ENCODE results near the gene DPYSL5. TPM values are rescaled to one million over a fixed set of nuclear protein-coding genes. Genes with fewer than 3 reads are reported as not detected.

Gene DPYSL5
- total RNA-seq, 1 donor from 2014 or later, result 0.05 TPM

DNA sequence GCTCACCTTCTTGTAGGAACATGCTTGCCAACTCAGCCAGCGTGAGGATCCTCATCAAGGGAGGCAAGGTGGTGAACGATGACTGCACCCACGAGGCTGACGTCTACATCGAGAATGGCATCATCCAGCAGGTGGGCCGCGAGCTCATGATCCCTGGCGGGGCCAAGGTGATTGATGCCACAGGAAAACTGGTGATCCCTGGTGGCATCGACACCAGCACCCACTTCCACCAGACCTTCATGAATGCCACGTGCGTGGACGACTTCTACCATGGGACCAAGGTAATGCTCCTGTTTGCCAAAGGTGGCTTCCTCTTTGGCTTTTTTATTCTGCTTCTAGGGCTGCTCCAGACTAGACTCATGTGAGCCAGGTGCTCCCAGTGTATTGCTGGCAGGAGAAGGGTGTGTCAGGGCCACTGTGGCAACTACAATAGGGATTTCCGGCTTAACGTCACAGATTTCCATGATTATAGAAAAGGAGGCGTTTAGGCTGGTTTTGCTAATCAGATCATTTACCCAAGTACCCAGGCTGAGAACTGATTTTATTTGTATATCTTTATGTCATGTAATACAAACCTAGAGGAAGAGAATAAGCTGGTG is 50.6 kb downstream of the DPYSL5 start:
- intact Hi-C loops (cut with micrococcal nuclease), result no loop called here

DNA sequence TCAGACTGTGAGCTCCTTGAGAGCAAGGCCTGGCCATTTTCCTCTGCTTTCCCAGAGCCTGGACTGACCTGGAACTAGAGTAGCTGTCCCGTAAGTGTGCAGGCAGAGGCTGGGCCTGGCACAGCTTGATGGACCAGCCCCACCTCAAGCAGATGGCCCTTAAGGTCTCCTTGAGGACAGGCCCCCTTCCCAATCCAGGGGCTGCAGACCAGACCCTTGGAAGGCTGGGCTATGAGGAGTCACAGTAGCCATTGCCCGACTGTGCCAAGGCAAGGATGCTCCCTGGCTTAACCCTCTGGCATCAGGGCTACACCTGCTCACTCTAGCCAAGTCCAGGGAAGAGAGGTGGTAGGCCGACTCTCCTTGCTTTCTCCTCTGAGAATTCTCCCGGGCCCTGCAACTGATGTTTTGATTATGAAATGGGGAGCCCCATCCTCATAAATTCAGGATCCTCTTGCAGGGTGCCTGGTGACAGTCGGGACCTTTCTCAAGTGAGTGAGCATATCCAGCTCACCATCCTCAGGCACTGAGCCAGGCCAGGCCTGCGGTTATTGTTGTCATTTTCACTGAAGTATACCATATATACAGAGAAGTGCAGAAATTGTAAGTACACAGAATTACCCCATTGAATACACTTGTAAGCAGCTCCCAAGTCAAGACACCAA is 51.7 kb downstream of the DPYSL5 start:
- intact Hi-C loops (cut with micrococcal nuclease), result no loop called here

DNA sequence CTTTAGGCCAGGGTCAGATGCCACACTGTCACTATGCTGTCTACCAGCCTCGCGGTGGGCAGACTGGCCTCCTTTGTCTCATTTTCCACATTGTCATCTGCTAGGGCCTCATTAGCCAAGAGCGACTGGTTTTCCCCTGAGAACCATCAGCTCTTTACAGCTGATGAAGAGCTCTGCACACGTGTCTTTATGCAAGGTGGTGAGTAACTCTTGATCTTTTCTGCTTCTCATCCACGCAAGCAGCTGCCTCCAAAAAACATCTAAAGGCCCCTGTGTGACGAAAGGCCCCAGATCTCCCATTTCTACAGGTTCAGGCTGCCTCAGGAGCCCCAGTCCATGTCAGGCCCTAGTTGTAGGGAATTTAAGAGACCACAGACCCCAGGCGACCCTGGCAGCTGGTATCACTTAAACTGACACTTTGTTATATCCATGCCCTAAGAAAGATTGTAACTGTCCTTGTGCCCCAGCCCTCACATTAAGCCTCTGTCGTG is 52.9 kb downstream of the DPYSL5 start:
- intact Hi-C loops (cut with micrococcal nuclease), result no loop called here

DNA sequence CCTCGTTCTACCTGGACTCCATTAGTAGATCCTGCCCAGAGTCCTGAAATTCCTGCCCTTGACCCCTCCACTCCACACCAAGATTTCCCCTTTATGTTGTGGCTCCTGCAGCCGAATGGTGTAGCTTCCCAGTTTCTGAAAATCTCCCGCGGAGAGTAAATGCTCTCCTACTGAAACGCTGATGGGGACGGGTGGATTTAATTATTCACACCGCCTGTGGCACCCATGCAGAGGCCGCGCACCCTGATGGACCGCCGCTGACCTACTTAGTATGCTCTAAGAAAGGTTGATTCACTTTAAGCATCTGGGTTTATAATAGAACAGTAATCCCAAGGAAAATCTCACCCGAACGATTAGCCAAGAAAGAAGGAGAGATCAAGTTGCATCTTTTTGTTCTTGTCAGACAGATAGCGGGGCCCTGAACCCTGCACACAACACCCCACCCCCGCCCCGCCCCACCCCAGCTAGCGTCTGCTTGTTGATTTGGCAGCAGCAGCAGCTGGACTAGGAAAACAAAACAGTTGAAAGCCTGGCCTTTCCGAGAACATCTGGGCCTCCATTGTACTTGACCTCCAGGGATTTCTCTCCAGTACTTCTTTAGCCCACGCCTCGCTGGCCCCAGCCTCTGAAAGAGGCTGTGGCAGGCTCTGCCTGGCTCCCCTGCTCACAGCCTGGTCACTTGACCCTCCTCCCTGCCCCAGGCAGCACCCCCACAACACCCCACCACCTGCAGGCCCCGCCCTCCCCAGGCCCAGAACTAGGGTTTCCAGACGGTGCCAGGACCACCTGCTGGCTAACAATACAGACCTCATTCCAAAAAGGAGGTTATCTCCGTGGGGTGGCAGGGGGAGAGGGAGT is 53.6 kb downstream of the DPYSL5 start:
- intact Hi-C loops (cut with micrococcal nuclease), result no loop called here

DNA sequence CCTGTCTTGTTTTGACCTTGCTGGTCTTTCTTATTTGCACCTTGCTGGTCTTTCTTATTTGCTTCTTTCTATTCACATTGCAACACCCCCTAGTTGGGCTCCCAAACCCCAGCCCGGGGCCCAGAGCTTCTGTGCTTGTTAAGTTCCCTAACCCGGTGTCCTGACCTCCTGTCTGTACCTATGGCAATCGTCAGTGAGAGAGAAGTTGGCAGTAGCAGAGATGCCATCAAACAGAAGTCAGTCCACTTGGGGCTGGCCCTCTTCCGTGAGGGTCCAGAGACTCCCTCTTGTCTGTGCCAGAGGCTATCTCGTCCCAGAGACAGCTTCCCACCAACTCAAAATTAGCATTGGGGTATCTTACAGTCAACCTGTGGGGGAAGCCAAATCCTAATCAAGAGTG is 55.7 kb downstream of the DPYSL5 start:
- intact Hi-C loops (cut with micrococcal nuclease), result no loop called here

DNA sequence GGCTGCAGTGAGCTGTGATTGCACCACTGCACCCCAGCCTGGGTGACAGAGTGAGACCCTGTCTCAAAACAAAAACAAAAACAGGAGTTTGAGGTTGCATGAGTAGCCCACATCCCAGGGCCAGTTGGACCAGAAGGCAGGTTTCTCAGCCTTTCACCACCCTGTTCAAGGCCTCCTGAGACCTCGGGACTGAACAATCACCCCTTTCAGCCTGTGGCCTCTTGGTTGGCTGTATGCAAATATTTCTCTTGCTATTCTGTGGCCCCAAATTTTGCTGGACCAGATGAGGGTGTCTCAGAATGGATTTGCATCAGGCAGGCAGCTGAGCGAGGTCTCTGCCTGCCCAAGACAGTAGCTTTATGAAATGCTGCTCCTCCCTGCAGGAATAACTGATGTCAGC is 56.9 kb downstream of the DPYSL5 start:
- intact Hi-C loops (cut with micrococcal nuclease), result no loop called here

DNA sequence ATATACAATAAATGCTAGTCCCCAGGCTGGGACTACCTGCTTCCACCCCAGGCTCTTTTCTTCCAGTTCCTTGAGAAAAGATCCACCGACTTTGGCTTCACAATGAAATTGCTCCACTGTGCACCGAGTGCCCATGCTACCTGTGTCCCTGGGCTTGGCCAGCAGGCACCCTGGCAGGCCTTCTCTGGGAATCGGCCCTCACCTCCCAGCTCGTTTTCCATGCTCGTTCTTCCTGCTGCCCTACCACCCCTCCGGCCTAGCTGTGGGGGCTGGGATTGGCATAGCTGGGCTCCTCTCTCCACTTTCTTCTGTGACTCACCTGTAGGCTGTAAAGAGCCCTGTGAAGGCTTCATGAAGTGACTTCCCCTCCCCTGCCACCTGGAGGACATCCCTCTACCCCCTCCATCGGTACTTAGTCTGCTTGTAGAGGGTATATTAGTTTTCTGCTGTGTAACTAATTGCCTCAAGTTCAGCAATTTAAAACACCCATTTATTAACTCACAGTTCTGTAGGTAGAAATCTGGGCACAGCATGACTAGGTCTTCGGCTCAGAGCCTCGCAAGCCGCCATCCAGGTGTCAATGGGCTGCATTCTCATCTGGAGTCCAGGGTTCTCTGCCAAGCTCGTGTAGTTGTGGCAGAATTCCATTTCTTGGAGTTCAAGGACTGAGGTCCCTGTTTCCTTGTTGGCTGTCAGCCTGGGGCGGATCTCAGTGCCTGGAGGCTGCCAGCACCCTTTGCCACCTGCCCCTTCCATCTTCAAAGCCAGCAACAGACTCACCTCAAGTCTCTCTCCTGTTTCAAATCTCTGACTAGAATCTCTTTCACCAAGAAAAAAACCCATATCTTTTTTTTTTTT is 57.6 kb downstream of the DPYSL5 start:
- intact Hi-C loops (cut with micrococcal nuclease), result no loop called here

DNA sequence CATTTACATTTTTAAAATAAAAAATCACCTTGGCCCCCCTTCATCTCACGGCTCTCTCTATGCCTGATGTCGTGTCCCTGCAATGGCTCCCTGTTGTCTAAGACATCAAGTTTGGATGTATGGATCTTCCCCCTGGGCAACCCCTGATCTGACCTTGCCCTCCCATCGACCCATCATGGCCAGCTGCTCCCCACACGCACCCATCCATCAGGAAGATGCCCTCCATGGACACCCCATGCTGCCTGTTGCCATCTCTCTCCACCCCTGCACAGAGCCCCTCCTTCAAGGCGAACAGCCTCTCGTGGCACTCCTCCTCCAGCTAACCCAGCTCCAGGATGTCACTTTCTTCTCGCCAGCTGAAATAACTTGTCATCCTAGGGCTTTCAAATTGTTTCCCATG is 59.5 kb downstream of the DPYSL5 start:
- intact Hi-C loops (cut with micrococcal nuclease), result no loop called here

DNA sequence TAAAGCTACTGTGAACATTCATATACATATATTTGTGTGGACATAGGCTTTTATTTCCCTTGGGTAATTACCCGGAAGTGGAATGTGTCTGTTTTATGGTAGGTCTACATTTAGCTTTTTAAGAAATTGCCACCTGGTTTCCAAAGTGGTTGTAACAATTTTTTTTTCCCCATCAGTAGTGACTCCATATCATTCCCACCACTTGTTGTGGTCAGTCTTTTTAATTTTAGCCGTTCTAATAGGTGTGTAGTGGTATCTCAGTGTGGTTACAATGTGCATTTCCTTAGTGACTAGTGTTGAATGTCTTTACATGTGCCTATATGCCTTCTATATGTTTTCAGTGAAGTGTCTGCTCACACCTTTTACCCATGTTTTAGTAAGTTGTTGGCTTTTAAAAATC is 62.2 kb downstream of the DPYSL5 start:
- intact Hi-C loops (cut with micrococcal nuclease), result no loop called here

DNA sequence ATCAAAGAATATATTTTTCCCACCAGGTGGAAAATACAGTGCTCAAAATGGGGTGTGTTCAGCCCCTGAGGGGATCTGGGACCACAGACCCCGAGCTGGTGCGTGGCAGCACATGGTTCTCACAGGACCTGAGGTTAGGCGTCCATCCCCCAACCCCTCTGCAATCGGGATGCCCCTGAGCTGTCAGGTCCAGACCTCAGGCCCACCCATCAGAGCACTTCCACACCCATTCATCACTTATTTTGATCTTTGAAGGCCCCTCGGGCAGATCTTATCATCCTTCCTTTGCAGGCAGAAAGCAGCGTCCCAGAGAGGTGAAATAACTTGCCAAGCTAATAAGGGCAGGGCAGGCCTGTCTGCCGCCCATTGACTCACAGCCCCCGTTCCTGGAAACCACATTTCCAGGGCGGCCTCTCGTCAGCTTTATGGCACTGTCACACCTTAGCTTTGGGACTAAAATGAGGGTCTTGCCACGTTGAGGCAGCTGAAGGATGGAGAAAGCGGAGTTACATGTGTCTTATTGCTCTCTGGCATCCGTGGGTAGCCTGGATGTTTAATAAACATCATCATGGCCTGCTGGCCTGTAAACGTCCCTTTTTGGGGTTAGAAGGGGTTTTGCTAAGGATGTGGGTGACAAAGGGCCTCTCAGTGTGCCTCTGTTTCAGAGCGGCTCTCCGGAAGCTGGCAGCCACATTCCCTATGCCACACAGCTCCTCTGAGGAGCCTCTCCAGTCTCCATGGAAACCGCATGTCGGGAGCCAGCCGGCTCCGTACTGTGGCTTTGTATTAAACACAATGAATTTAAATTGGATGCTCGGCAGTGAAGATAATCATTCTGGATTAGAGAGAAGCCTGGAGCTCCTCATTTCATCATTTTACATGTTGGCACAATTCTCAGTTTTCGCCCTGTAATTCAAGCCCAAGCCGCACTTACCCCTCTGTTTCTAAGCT is 64.3 kb downstream of the DPYSL5 start:
- intact Hi-C loops (cut with micrococcal nuclease), result no loop called here

DNA sequence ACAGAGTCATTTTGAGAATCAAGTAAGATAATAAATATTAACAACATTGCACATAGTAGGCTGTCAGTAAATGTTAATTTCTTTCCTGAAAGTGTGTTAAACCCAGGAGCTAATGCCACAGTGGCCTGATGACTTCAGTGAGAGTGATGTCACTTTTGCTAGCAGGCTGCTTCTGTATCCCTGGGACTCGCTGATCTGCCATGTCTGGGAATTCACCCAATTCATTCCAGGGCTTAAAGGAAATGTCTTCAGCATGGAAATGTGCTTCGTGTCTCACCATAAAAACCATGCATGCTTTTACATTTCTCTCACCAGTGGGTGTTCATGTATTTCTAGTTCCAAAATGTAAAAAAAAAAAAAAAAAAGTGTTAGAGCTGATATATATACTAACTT is 65.7 kb downstream of the DPYSL5 start:
- intact Hi-C loops (cut with micrococcal nuclease), result no loop called here

DNA sequence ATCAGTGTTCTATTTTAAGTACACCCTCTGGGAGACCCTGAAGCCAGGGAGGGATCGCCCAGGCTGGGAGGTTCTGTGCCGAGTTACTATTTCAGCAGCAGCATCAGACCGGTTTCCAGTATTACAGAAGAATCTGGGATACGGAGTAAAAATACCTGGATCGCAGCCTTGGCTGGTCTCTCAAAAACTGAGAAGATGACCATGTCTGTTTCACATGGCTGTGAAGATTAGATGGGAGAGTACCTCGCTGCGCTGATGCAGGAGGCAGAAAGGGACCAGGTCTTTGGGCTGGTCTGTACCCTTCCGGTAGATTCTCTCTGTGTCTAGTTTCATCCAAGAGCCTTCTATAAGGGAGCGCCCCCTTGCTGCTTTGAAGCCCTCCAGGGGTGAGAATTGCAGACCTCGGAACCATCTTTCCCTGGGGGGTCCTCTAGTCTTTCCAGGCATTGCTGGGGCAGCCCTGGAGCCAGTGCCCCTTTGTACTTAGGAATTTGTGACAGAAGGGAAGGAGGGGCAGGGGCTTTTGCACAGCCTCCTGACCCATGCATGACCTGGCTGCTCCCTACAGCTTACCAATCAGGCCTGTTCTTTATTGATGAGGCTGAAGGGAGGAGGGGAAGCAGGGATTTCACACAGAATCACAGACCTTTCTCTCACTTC is 66.2 kb downstream of the DPYSL5 start:
- intact Hi-C loops (cut with micrococcal nuclease), result no loop called here

DNA sequence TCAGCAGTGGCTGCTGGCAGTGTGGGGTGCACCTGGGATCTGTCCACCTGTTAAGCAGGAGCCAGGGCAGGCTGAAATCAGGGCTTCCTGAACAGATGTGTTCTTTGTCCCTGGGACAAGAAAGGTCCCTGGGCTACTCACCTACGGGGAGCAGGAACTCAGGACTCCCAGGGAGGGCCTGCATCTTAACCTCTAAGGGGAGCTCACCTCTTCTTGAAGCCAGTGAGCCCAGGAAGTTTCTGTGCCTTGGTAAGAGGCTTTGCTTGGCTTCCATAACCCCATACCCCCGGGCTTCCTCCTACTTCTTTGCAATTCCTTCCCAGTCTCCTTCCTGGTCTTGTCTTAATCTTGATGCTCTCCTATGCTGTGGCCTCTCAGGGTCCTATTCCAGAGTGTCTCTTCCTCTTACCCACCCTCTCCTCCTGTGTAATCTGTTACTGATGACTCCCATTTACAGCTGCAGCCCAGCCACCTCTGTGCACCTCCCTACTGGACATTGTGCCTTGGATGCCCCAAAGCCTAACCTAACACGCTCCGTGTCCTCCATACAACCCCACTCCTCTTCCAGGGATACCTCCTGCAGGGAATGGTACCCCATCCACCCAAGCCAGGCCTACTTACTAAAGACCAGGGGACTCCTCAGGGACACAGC is 66.9 kb downstream of the DPYSL5 start:
- intact Hi-C loops (cut with micrococcal nuclease), result no loop called here

DNA sequence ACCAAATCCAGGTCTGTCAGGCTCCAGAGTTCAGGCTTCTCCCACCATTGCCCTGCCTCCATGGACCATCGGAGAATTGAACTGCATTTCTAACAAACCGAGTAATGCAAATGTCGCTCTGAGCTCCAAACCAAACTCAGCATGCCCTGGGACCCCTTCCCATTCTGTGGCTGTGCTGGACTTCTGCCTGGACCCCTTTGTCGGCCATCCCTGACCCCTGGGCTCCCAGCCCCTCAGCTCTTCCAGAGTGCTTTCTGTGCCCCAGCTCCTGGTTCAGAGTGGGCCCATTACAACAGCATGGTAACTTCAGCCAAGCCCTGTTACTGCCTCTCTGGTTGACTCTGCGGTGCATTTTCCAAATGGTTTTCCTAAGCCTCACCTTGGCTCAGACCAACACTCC is 67.4 kb downstream of the DPYSL5 start:
- intact Hi-C loops (cut with micrococcal nuclease), result no loop called here

DNA sequence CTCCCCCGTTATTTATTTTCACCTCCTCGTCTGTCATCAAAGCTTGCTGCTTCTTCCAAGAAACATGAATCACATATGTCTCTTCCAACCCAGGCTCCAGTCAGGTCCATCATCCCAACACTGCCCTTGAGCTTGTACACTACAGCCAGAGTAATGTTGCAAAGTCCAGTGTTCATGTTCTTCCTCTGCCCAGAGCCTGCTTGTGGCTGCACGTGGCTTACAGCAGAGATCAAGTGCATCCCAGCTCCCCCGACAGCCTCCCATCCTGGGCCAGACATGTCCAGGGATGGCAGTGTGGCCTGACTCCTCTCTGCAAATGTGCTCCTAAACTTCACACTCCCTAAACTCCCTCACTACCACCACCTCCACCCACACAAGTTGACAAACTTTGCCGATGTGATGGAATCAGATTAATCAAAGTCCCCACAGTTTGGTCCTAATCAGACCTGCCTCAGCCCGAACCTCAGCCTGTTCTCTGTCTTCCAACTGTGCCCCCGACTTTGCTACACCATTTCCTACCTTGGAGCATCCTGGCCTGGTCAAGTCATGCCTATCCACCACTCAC is 68.3 kb downstream of the DPYSL5 start:
- intact Hi-C loops (cut with micrococcal nuclease), result no loop called here

DNA sequence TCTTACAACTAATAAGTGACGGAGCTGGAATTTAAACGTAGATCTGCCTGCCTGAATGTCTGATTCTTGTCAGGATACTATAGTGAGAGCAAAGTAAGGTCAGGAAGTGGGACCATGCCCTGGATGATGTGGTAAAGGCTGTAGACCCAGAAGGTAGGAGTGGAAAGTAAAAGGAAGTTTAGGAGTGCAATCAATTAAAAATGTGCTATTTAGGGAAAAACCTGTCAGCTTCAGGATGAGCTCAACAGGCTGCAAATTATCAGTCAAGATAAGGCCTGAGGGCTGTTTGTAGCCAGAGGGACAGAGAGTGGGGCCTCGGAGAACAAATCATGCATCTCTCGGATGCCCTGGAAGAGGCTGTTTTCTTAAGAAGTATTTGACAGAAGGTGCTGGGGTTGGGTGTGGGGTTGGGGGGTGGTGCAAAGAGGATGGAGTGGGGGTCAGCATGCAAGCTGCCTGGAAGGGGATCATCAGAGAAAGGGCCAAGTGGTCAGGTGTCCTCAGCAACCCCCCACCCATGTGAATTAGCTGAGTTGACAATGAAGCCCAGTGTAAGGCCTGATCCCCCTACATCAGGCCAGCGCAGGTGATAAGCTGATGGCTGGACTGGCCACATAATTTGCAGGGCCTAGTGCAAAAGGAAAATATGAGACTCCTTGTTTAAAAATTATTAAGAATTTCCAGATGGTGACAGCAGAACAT is 69.4 kb downstream of the DPYSL5 start:
- intact Hi-C loops (cut with micrococcal nuclease), result no loop called here

DNA sequence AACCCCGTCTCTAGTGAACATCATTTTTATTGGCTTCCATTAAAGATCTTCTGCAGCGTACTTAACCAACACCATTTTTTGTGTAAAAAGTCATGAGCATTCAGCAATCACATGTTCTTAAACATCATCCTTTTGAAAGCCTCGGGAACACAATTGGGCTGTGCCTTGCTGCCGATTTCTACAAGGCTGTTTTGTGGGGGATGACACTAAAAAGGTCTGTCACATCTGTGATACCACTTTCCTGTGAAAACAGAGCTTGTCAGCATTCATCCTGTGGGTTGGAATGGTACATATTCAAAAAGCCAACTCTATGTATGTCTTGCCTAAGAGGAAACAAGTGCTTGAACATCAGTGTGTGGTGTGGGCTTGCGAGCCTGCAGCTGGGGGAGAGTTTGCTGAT is 73.4 kb downstream of the DPYSL5 start:
- intact Hi-C loops (cut with micrococcal nuclease), result no loop called here

Data from T-helper 1 cell treated with Interleukin-12 subunit alpha and Interleukin-12 subunit beta and Interleukin-4 antibody, amounts not matched to agents 30 ng/mL and 1 ng/mL, for 36 hours (primary cell).